ENCODE measurements around the gene ASB9.
"Not testable (repeated sequence)": the region's sequence is repeated elsewhere in the genome, so short reads cannot be mapped to it uniquely, and the experiment has no call there.

The ASB9 gene

DNA sequence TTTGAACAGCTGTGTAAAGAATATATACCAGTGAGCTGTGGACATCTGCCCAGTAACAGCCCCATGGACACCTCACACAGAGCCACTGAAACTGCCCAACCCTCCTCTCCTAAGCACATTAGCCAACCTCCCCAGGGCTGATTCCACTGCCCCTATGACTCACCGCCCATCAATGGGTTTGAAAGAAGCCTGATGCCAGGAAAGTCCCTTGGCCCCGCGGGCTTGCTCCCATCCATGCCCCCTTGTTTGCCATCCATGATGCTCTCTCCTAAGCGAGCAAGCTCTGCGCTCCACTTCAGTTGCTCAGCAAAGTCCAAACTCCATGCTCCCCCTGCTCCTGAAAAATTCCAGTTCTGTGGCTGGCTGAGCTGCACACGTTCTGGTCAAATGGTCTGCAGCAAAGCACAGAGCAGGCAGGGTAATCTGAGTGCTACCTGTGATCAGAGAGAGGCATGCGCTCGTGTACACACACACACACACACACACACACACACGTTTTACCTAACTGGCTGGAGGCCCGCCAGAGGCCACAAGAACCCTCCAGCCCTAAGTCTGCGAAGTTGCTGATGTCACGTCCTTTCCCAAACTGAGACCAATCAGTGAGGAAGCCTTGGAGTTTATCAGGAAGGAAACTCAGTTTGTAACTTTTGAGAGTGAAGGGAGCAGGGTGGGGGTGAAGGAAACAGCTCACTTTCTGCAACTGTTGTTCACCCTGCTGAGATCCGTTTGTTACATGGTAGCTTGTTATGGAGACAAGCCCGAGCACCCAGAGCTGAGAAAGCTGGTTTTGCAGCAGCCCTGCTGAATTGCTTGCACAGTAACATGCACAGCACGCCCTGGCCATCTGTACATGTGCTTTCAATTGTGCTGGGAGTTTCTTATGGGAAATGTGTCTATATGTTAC is at the start of gene ASB9:
ASB9 (minus strand) TSS at position 466 of the 904 bp plus-strand sequence; CDS start at position 257, 209 bp downstream.
- DNase-seq (ENCODE audit: extremely low read depth in 1 of 2, low read depth in 1 of 2), result no peak

DNA sequence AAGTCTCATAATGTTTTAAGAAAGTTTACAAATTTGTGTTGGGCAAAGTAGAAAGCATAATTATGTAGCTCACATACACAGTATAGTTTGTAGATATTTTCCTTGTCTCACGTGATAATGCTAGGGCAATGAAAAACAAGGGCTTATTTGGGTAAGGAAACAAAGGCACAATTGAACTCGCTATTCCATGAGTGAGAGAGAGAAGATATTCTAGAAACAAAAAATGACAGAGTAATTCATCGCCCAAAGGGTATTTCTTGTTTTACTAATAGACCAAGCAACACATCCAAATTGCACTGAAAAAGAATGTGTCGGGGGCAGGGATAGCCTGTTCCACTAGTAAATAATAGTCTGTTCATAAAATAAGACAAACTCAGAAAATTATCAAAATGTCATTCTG is 49.2 kb upstream of the ASB9 start:
- DNase-seq (ENCODE audit: extremely low read depth in 1 of 2, low read depth in 1 of 2), result no peak

DNA sequence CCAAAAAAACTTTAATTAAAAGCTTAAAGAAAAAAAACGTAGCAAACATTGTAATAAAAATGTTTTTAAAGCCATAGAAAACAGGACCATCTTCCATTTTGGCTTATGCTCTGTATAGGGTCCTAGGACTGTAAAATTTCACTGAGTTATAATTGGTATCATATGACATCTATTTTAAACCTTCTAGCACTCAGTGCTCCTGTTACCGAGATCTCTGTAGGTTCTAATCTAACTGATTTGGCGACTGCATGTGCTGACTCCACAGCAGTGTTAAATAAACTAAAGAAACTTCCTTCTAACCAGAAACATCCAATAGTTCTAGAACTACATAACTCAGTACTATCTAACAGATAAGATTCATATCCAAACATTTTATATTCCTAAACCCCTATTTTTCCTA is 45.6 kb upstream of the ASB9 start, which contains the start of gene ASB11:
ASB11 (minus strand) TSS at position 132 of the 400 bp plus-strand sequence; CDS start at position 97, 35 bp downstream.
- no peak for DNase-seq (ENCODE audit: extremely low read depth in 1 of 2, low read depth in 1 of 2)

- DNase-seq (ENCODE audit: extremely low read depth in 1 of 2, low read depth in 1 of 2), result no peak
These were observed 44.6 kb upstream of the ASB9 start for GRCh38 chrX:15314472-15314871.

DNA sequence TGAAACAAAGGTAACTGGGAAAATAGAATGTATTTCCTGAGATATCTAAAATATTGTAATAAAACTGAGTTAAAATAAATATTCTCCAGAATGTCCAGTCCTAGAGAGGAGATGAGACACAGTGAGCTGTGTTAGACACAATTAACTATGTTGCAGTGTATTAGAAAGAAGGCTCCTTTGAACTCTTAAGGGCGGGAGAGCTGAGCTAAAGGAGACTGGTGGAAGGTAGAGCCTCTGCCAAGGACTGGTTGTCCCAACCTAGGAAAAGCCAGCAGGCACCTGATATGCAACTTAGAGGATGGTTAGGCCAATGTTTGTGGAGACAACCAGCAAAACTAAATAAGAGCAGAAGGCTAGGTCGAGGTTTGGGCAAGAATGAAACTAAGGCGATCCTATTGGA is 41.2 kb upstream of the ASB9 start:
- no peak for DNase-seq (ENCODE audit: extremely low read depth in 1 of 2, low read depth in 1 of 2)

DNA sequence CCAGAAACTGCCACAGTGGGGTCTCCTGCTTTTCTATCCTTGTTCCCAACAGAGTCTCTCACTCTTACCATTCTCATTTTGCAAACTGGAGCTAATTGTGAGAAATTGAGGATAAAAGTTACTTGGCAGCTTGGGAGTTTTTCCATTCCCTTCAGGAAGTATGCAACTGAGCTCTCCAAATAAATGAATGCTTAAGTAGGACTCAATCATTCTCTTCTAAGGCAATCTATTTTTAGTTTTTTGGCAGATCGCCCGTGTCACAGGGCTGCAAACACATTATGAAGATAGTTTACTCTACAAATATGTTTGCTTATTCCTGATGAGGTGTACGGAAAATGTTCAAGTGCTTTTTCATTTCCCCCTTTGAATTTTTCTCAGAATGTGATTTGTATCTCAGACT is 40.2 kb upstream of the ASB9 start:
- no peak for DNase-seq (ENCODE audit: extremely low read depth in 1 of 2, low read depth in 1 of 2)

- not testable (repeated sequence) for DNase-seq (ENCODE audit: extremely low read depth in 1 of 2, low read depth in 1 of 2)
These were observed 36.0 kb upstream of the ASB9 start for GRCh38 chrX:15305899-15306298.

- no peak for DNase-seq (ENCODE audit: extremely low read depth in 1 of 2, low read depth in 1 of 2)
These were observed 32.0 kb upstream of the ASB9 start for GRCh38 chrX:15301924-15302323.

DNA sequence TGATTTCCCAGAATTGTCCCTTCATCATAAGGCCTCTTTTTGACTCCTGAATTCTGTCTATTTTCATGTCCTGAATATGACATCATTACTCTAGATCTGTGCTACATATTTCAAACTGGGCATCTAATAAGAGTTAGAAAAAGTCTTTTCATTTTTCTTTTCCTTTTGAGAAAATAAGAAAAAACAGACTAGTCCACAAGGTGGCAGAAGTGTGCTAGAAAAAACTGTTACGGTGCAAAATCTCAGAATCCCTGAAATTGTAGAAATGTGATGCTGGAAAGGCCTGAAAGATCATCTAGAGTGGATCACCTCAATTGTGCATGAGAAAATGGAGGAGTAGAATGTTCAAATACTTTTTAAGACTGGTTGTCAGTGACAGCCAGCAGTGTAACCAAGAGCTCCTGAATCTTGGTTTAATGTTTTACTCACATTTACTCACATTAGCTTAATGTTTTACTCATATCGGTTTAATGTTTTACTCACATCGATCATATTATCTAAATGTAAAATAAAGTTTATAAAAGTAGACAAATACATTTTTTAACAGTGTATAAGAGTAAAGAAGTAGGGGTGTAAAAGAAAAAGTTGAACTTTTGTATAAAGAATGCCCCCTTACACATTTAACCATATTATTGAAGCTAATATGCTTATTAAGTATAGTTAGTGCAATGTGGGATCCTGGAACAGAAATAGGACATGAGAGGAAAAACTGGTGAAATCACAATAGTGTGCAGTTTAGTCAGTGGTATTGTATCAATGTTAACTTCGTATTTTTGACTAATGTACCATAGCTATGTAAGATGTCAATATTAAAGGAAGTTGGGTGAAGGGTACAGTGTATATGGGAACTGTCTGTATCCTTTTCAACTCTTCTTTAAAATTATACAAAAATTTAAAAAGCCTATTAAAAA is 30.3 kb upstream of the ASB9 start:
- DNase-seq (ENCODE audit: extremely low read depth in 1 of 2, low read depth in 1 of 2), result no peak

DNA sequence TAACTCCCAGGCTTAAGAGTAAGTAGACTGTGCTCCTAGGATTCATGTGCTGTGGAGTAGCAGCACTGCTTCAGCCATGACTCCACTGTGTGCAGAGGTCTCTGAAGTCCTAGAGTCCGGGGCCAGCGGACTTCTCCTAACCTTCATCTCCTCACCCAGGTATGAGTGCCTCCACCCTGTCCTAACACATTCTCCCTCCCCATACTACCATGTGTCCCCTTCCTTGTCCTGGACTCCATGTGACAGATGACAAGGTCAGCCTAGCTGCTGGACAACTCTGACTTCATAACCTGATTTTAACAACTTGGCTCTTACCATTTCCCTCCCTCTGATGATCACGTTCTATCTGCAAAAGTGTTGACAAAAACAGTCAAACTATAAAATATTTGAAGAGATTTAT is 28.9 kb upstream of the ASB9 start:
- DNase-seq (ENCODE audit: extremely low read depth in 1 of 2, low read depth in 1 of 2), result no peak

GRCh38 chrX:15298201-15298600 is 28.3 kb upstream of the ASB9 start:
- DNase-seq (ENCODE audit: extremely low read depth in 1 of 2, low read depth in 1 of 2), result no peak

DNA sequence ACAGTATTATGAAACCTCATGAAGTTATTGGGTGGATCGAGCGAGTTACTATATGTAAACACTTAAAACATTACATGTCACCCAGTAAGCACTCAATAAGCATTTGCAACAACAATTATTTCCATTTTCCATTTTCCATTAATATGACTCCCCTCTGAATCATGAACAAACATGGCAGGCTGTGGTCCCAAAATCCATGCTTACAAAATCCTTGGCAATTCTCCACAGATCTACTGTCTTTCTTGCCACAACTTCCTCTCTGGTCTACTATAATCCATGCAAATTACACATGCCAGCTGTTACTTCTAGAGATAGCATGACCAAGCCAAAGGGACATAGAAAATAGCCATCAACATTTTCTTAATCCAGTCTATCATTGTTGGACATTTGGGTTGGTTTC is 23.6 kb upstream of the ASB9 start:
- no peak for DNase-seq (ENCODE audit: extremely low read depth in 1 of 2, low read depth in 1 of 2)

DNA sequence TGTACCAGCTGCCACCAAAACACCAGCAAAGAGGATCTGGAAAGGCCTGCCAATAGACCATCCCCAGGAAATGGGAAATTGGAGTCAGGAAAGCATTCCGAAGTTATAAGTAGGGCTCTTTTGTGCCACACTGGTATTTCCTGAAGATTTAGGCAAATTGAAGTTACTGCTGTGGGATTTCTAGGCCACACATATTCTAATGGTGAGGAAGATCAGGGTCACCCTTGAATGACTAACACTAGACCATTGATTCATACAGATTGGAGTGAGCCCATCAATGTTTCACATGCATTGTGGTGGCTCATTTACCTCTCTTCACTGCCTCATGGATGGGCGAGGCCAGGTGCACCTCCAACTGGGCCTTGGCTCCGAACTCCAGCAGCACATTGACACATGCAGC is 23.0 kb upstream of the ASB9 start:
- DNase-seq (ENCODE audit: extremely low read depth in 1 of 2, low read depth in 1 of 2), result no peak

DNA sequence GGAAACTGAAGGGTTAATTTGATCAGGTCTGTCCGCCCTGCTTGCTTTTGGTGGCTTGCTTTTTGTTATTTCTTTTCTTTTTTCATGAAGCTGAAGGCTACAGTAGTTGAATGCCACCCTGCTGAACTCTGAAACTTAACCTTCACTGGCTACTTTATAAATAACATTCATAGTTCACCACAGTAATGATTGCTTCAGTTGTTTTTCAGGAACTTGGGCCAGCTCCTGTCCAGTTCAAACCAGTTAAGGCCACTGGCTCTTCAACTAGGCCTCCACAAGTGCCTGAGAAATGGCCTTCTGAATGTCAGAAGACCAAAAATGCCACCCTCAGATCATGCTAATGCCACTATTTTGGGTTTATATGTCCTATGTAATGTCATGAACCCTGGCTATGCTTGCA is 7.7 kb upstream of the ASB9 start:
- DNase-seq (ENCODE audit: extremely low read depth in 1 of 2, low read depth in 1 of 2), result no peak

- DNase-seq (ENCODE audit: extremely low read depth in 1 of 2, low read depth in 1 of 2), result no peak
These were observed 5.1 kb upstream of the ASB9 start for GRCh38 chrX:15274946-15275345.

DNA sequence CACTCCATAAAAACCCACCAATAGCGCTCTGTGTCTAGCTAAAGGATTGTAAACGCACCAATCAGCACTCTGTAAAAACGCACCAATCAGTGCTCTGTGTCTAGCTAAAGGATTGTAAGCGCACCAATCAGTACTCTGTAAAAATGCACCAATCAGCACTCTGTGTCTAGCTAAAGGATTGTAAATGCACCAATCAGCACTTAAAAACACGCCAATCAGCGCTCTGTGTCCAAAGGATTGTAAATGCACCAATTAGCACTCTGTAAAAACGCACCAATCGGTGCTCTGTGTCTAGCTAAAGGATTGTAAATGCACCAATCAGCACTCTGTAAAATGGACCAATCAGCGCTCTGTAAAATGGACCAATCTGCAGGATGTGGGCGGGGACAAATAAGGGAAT is 3.4 kb upstream of the ASB9 start:
- DNase-seq (ENCODE audit: extremely low read depth in 1 of 2, low read depth in 1 of 2), result not testable (repeated sequence)

DNA sequence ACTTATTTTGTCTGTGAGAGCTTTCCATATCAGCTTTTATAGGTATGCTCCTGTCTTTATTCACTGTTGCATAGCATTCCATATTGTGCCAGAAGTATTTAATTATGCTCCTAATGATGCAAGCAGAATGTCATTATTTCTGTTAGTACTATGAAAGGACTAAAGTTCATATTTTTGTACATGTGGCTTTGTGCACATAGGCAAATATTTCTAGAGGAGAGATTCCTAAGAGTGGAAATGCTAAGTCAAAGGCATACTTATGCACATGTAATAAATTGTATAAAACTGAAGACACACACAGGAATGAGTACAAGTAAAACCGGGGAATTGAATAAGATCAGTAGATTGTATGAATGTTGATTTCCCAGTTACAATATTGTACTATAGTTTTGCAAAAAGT is 1.9 kb upstream of the ASB9 start:
- no peak for DNase-seq (ENCODE audit: extremely low read depth in 1 of 2, low read depth in 1 of 2)

- no peak for DNase-seq (ENCODE audit: extremely low read depth in 1 of 2, low read depth in 1 of 2)
These were observed 763 bp downstream of the ASB9 start for GRCh38 chrX:15269120-15269519.

DNA sequence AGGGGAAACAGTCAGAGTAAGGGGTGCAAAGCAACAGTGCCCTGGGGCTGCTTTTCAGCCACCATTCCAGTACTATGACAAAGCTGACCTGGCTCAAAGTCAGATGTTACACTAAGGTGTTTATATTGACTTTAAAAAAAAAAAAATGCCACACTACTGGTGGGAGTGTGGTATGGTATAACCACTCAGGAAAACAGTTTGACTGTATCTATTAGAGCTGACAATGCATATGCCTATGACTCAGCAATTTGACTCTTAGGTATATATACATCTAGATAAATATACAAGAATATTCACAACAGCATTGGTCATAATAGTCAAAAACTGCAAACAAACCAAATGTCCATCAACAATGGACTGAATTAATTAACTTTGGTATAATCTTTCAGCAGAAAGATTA is 15.0 kb downstream of the ASB9 start:
- no peak for DNase-seq (ENCODE audit: extremely low read depth in 1 of 2, low read depth in 1 of 2)

GRCh38 chrX:15245896-15246295 is 24.0 kb downstream of the ASB9 start:
- no peak for DNase-seq (ENCODE audit: extremely low read depth in 1 of 2, low read depth in 1 of 2)

DNA sequence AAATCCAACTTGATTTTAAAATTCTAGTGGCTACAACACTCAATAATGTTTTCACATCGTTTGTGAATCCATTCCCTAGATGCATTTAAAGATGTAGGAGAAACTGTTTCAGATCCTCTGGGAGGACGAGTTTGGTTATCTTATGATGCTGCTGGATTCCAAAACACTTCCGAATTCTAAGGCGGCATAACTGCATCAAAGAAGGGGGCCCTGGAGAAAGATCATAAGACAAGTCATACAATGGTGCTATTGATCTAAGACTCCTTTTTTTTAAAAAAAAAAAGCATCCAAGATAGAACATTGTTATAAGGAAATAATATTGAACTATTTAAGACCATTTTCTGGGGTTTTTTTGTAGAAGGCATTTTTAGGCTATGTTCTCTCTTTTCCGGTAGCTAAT is 25.5 kb downstream of the ASB9 start:
- DNase-seq (ENCODE audit: extremely low read depth in 1 of 2, low read depth in 1 of 2), result no peak

Data from activated CD8-positive, alpha-beta memory T cell treated with anti-CD3 and anti-CD28 coated beads for 1 hour (primary cell).